A673 (cell line): ENCODE measurements around the gene TXNRD1. TPM values are rescaled to one million over a fixed set of nuclear protein-coding genes. Genes with fewer than 3 reads are reported as not detected.

Experiments
- BruUV-seq: library from RNA; stranded (reverse); fragments of 400-500 nt; replicated peaks from 2 replicates; lab custom pipeline; 2021; lab: Mats Ljungman, UMichigan
- CTCF ChIA-PET: fragments of 300-600 bp; sonication (Branson Sonifier 250); formaldehyde crosslinking; loops from one replicate; lab custom pipeline; 2022; ENCODE audit warnings: antibody characterized with exemption; lab: Charles Lee
- POLR2A ChIA-PET: fragments of 300-600 bp; sonication (Branson Sonifier 250); formaldehyde crosslinking; loops from one replicate; lab custom pipeline; 2022; ENCODE audit warnings: antibody characterized with exemption; ENCODE audit not compliant: low non-redundant PET; lab: Charles Lee
- DNase-seq: peaks from one replicate; pipeline ENCODE4 v3.0.0-alpha.2; 2015; ENCODE audit warnings: low spot score
- H3K27ac ChIP-seq: fragments of 200-600 bp; sonication (generic); 2 replicates; pipeline ENCODE4 v1.5.1; 2016; ENCODE audit warnings: mixed run types, low read depth, mild to moderate bottlenecking, mixed read lengths, antibody characterized with exemption, low read length; ENCODE audit not compliant: poor library complexity, severe bottlenecking
- H3K27me3 ChIP-seq: fragments of 200-600 bp; sonication (generic); replicated peaks from 2 replicates; pipeline ENCODE4 v1.6.1; 2017; ENCODE audit warnings: mixed run types, low read depth, mild to moderate bottlenecking, mixed read lengths, antibody characterized with exemption, low read length; ENCODE audit not compliant: insufficient read depth, poor library complexity
- H3K36me3 ChIP-seq: fragments of 200-600 bp; sonication (generic); 2 replicates; pipeline ENCODE4 v1.6.1; 2016; ENCODE audit warnings: mixed run types, mild to moderate bottlenecking, mixed read lengths, antibody characterized with exemption, low read length; ENCODE audit not compliant: insufficient read depth, poor library complexity, severe bottlenecking
- H3K4me1 ChIP-seq: fragments of 200-600 bp; sonication (generic); 2 replicates; pipeline ENCODE4 v1.6.1; 2017; ENCODE audit warnings: mixed run types, mild to moderate bottlenecking, mixed read lengths, antibody characterized with exemption, low read length; ENCODE audit not compliant: insufficient read depth, poor library complexity, severe bottlenecking
- H3K4me3 ChIP-seq: fragments of 200-600 bp; sonication (generic); 2 replicates; pipeline ENCODE4 v1.5.1; 2016; ENCODE audit warnings: low read depth, mixed run types, mild to moderate bottlenecking, mixed read lengths, low read length; ENCODE audit not compliant: poor library complexity, severe bottlenecking
- H3K9me3 ChIP-seq: fragments of 200-600 bp; sonication (generic); 2 replicates; pipeline ENCODE4 v1.6.1; 2016; ENCODE audit warnings: mixed run types, low read depth, mild to moderate bottlenecking, mixed read lengths, antibody characterized with exemption, low read length; ENCODE audit not compliant: poor library complexity, severe bottlenecking
- EZH2 ChIP-seq: fragments of 200-600 bp; sonication (generic); IDR thresholded peaks from 2 replicates; pipeline ENCODE4 v1.6.1; 2017; ENCODE audit warnings: borderline replicate concordance, low read depth, mild to moderate bottlenecking, mixed read lengths, antibody characterized with exemption, low read length; ENCODE audit not compliant: poor library complexity, severe bottlenecking
- intact Hi-C: fragments of 100-400 bp; cut with micrococcal nuclease; formaldehyde crosslinking; loops from one replicate; pipeline ENCODE4 v1.10.0; 2022; ENCODE audit not compliant: unreplicated experiment
- total RNA-seq: library from RNA; stranded (reverse); gene quantifications from 2 replicates; pipeline ENCODE4 v1.2.3, GENCODE V29; 2021
- TF ChIP-seq, protein P1 (sequence below): fragments of 300-800, 200-600 bp; sonication (generic); conservative IDR thresholded peaks from 2 replicates; pipeline ENCODE4 v1.5.1; 2017; ENCODE audit warnings: low read depth, mild to moderate bottlenecking, antibody characterized with exemption, low read length, moderate library complexity, mixed read lengths

The TXNRD1 gene
- total RNA-seq, 1 experiment from 2014 or later: 226 TPM

GRCh38 chr12:104187446-104188155 lies 28.0 kb upstream of the TXNRD1 start:
- CTCF ChIA-PET: no interaction called here
- Histone ChIP-seq H3K36me3 (no peaks in the 10 kb centered on the region), H3K4me3 (no peak overlapping the region), H3K4me1 (no peaks in the 10 kb centered on the region), H3K9me3 (no peaks in the 10 kb centered on the region), H3K27ac (no peak overlapping the region), H3K27me3 (no peaks in the 10 kb centered on the region)
- no peak for DNase-seq
- TF ChIP-seq, protein P1, sequence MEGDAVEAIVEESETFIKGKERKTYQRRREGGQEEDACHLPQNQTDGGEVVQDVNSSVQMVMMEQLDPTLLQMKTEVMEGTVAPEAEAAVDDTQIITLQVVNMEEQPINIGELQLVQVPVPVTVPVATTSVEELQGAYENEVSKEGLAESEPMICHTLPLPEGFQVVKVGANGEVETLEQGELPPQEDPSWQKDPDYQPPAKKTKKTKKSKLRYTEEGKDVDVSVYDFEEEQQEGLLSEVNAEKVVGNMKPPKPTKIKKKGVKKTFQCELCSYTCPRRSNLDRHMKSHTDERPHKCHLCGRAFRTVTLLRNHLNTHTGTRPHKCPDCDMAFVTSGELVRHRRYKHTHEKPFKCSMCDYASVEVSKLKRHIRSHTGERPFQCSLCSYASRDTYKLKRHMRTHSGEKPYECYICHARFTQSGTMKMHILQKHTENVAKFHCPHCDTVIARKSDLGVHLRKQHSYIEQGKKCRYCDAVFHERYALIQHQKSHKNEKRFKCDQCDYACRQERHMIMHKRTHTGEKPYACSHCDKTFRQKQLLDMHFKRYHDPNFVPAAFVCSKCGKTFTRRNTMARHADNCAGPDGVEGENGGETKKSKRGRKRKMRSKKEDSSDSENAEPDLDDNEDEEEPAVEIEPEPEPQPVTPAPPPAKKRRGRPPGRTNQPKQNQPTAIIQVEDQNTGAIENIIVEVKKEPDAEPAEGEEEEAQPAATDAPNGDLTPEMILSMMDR: no peak
- no peak for TF ChIP-seq EZH2
- intact Hi-C loops: no loop called here
- POLR2A ChIA-PET: no interaction called here
- no TSS peak for BruUV-seq

GRCh38 chr12:104188534-104188933 lies 27.0 kb upstream of the TXNRD1 start:
- intact Hi-C loops: no loop called here
- no peaks in the 10 kb centered on the region for H3K36me3 ChIP-seq
- no peaks in the 10 kb centered on the region for H3K27me3 ChIP-seq
- BruUV-seq: no TSS peak
- H3K27ac ChIP-seq: no peak overlapping the region
- CTCF ChIA-PET: no interaction called here
- no peak for TF ChIP-seq EZH2
- TF ChIP-seq, protein P1: no peak
- POLR2A ChIA-PET: no interaction called here
- DNase-seq: no peak
- H3K4me3 ChIP-seq: no peak overlapping the region
- H3K4me1 ChIP-seq: no peaks in the 10 kb centered on the region
- no peaks in the 10 kb centered on the region for H3K9me3 ChIP-seq

- H3K27ac ChIP-seq: no peak overlapping the region
- DNase-seq: peak; percentile 10
- no peak for TF ChIP-seq EZH2
- TF ChIP-seq, protein P1: no peak
- no peaks in the 10 kb centered on the region for H3K9me3 ChIP-seq
- H3K4me3 ChIP-seq: no peak overlapping the region
- H3K27me3 ChIP-seq: no peaks in the 10 kb centered on the region
- POLR2A ChIA-PET: no interaction called here
- no TSS peak for BruUV-seq
- CTCF ChIA-PET: no interaction called here
- H3K36me3 ChIP-seq: no peaks in the 10 kb centered on the region
- intact Hi-C loops: no loop called here
- H3K4me1 ChIP-seq: no peaks in the 10 kb centered on the region
Observed at GRCh38 chr12:104189915-104190555, 25.5 kb upstream of the TXNRD1 start.
